ENCODE data around the gene GPR37. TPM values are rescaled to one million over a fixed set of nuclear protein-coding genes. Genes with fewer than 3 reads are reported as not detected.

GPR37 gene
- total and polyA plus RNA-seq, 2 experiments from 2014 or later, result 3.6 to 8.8 TPM

GRCh38 chr7:124712017-124712416 is 53.6 kb downstream of the GPR37 start:
- Histone ChIP-seq H3K79me2 (no peaks in the 10 kb centered on the region), H3K27me3 (no peaks in the 10 kb centered on the region), H3K4me1 (ENCODE audit: insufficient read depth) (no peaks in the 10 kb centered on the region), H2AFZ (no peak overlapping the region), H3K27ac (no peak overlapping the region), H3K36me3 (replicated peaks; ENCODE audit: insufficient read depth, low read depth) (no peaks in the 10 kb centered on the region), H3K4me3 (no peak overlapping the region), H3K9me3 (ENCODE audit: low read depth) (peaks cover 8% of the 10 kb centered on the region), H3K9me2 (replicated peaks; ENCODE audit: insufficient read depth) (no peaks in the 10 kb centered on the region), H4K20me1 (ENCODE audit: insufficient read depth, poor library complexity, severe bottlenecking) (no peaks in the 10 kb centered on the region), H3K4me2 (no peak overlapping the region)
- no peak for TF ChIP-seq EZH2phosphoT487 (IDR thresholded peaks at IDR 0.05; ENCODE audit: low read depth, severe bottlenecking, unreplicated experiment)
- TF ChIP-seq EZH2 (IDR thresholded peaks at IDR 0.05; ENCODE audit: borderline replicate concordance), result no peak
- TF ChIP-seq CTCF (IDR thresholded peaks at IDR 0.05; ENCODE audit: poor library complexity), result no peak
- no peak for DNase-seq (ENCODE audit: low spot score)

- H3K27me3 ChIP-seq, result no peaks in the 10 kb centered on the region
- H4K20me1 ChIP-seq (ENCODE audit: insufficient read depth, poor library complexity, severe bottlenecking), result no peaks in the 10 kb centered on the region
- H2AFZ ChIP-seq, result no peak overlapping the region
- H3K79me2 ChIP-seq, result no peaks in the 10 kb centered on the region
- WGBS (ENCODE audit: low lambda C conversion rate, missing lambda C conversion rate), result 75% methylated on average over 2 of the region's 2 CpGs
- no peak overlapping the region for H3K27ac ChIP-seq
- no peak overlapping the region for H3K4me3 ChIP-seq
- TF ChIP-seq EZH2 (IDR thresholded peaks at IDR 0.05; ENCODE audit: borderline replicate concordance), result no peak
- no peak for TF ChIP-seq CTCF (IDR thresholded peaks at IDR 0.05; ENCODE audit: poor library complexity)
- TF ChIP-seq EZH2phosphoT487 (IDR thresholded peaks at IDR 0.05; ENCODE audit: low read depth, severe bottlenecking, unreplicated experiment), result no peak
- H3K9me3 ChIP-seq (ENCODE audit: low read depth), result peaks cover 2% of the 10 kb centered on the region
- no peak overlapping the region for H3K4me2 ChIP-seq
- H3K9me2 ChIP-seq (replicated peaks; ENCODE audit: insufficient read depth), result no peaks in the 10 kb centered on the region
- no peak for DNase-seq (ENCODE audit: low spot score)
- no peaks in the 10 kb centered on the region for H3K4me1 ChIP-seq (ENCODE audit: insufficient read depth)
- no peaks in the 10 kb centered on the region for H3K36me3 ChIP-seq (replicated peaks; ENCODE audit: insufficient read depth, low read depth)
Measured at GRCh38 chr7:124702385-124702784, 63.2 kb downstream of the GPR37 start.

GRCh38 chr7:124701955-124702354 is 63.6 kb downstream of the GPR37 start:
- WGBS (ENCODE audit: low lambda C conversion rate, missing lambda C conversion rate), result 76% methylated on average over 2 of the region's 2 CpGs
- Histone ChIP-seq H3K9me3 (ENCODE audit: low read depth) (no peaks in the 10 kb centered on the region), H3K27me3 (no peaks in the 10 kb centered on the region), H4K20me1 (ENCODE audit: insufficient read depth, poor library complexity, severe bottlenecking) (no peaks in the 10 kb centered on the region), H3K27ac (no peak overlapping the region), H3K79me2 (no peaks in the 10 kb centered on the region), H3K4me3 (no peak overlapping the region), H3K9me2 (replicated peaks; ENCODE audit: insufficient read depth) (no peaks in the 10 kb centered on the region), H3K4me1 (ENCODE audit: insufficient read depth) (no peaks in the 10 kb centered on the region), H3K4me2 (no peak overlapping the region), H3K36me3 (replicated peaks; ENCODE audit: insufficient read depth, low read depth) (no peaks in the 10 kb centered on the region), H2AFZ (no peak overlapping the region)
- no peak for DNase-seq (ENCODE audit: low spot score)
- TF ChIP-seq EZH2 (IDR thresholded peaks at IDR 0.05; ENCODE audit: borderline replicate concordance) (no peak), CTCF (IDR thresholded peaks at IDR 0.05; ENCODE audit: poor library complexity) (no peak), EZH2phosphoT487 (IDR thresholded peaks at IDR 0.05; ENCODE audit: low read depth, severe bottlenecking, unreplicated experiment) (no peak)

- no peak for DNase-seq (ENCODE audit: low spot score)
- TF ChIP-seq CTCF (IDR thresholded peaks at IDR 0.05; ENCODE audit: poor library complexity) (no peak), EZH2phosphoT487 (IDR thresholded peaks at IDR 0.05; ENCODE audit: low read depth, severe bottlenecking, unreplicated experiment) (no peak), EZH2 (IDR thresholded peaks at IDR 0.05; ENCODE audit: borderline replicate concordance) (no peak)
- Histone ChIP-seq H3K4me3 (no peak overlapping the region), H3K9me3 (ENCODE audit: low read depth) (no peaks in the 10 kb centered on the region), H3K27ac (no peak overlapping the region), H3K4me1 (ENCODE audit: insufficient read depth) (no peaks in the 10 kb centered on the region), H2AFZ (no peak overlapping the region), H3K4me2 (no peak overlapping the region), H4K20me1 (ENCODE audit: insufficient read depth, poor library complexity, severe bottlenecking) (no peaks in the 10 kb centered on the region), H3K79me2 (no peaks in the 10 kb centered on the region), H3K9me2 (replicated peaks; ENCODE audit: insufficient read depth) (no peaks in the 10 kb centered on the region), H3K36me3 (replicated peaks; ENCODE audit: insufficient read depth, low read depth) (no peaks in the 10 kb centered on the region), H3K27me3 (no peaks in the 10 kb centered on the region)
- 53% methylated on average over 3 of the region's 3 CpGs for WGBS (ENCODE audit: low lambda C conversion rate, missing lambda C conversion rate)
Measured at GRCh38 chr7:124700655-124701054, 64.9 kb downstream of the GPR37 start.
